Progenitor cell of endocrine pancreas (in vitro differentiated cells): ENCODE data around the gene LCOR. TPM values are rescaled to one million over a fixed set of nuclear protein-coding genes. Genes with fewer than 3 reads are reported as not detected.

ENCODE experiments used
- DNase-seq: peaks from one replicate; pipeline ENCODE4 v3.0.0; 2021; ENCODE audit warnings: low spot score; ENCODE audit not compliant: unreplicated experiment
- H3K27ac Mint-ChIP-seq: 2 replicates; pipeline ENCODE4 v1.8.0; 2021; ENCODE audit warnings: mild to moderate bottlenecking, moderate library complexity, mixed read lengths
- H3K27me3 Mint-ChIP-seq: 2 replicates; pipeline ENCODE4 v1.8.0; 2021; ENCODE audit warnings: mixed read lengths
- H3K36me3 Mint-ChIP-seq: 2 replicates; pipeline ENCODE4 v1.8.0; 2022; ENCODE audit warnings: mixed read lengths; ENCODE audit not compliant: insufficient read depth
- H3K4me1 Mint-ChIP-seq: 2 replicates; pipeline ENCODE4 v1.8.0; 2021; ENCODE audit warnings: low read depth, mixed read lengths
- H3K4me3 Mint-ChIP-seq: 2 replicates; pipeline ENCODE4 v1.8.0; 2021; ENCODE audit warnings: low read depth, mild to moderate bottlenecking, moderate library complexity, mixed read lengths
- H3K9me3 Mint-ChIP-seq: 2 replicates; pipeline ENCODE4 v1.8.0; 2021; ENCODE audit warnings: low read depth, mixed read lengths
- total RNA-seq: library from RNA; stranded (reverse); gene quantifications from 2 replicates; pipeline ENCODE4 v1.2.1, GENCODE V29; 2021
- TF ChIP-seq, protein P1 (sequence below): fragments of 200-600 bp; sonication (generic); IDR thresholded peaks from one replicate; pipeline ENCODE4 v1.5.0; 2021; ENCODE audit warnings: antibody characterized with exemption, mild to moderate bottlenecking; ENCODE audit not compliant: unreplicated experiment

The LCOR gene
- total RNA-seq, 1 donor from 2014 or later, result 88.6 TPM

GRCh38 chr10:96833220-96834001, 1.3 kb downstream of the LCOR start:
- H3K27ac Mint-ChIP-seq, result peak overlapping the region; percentile 98
- no peak for DNase-seq
- H3K9me3 Mint-ChIP-seq, result no peaks in the 10 kb centered on the region
- H3K36me3 Mint-ChIP-seq, result peaks cover 2% of the 10 kb centered on the region
- H3K4me1 Mint-ChIP-seq, result peaks cover 24% of the 10 kb centered on the region
- TF ChIP-seq, protein P1, sequence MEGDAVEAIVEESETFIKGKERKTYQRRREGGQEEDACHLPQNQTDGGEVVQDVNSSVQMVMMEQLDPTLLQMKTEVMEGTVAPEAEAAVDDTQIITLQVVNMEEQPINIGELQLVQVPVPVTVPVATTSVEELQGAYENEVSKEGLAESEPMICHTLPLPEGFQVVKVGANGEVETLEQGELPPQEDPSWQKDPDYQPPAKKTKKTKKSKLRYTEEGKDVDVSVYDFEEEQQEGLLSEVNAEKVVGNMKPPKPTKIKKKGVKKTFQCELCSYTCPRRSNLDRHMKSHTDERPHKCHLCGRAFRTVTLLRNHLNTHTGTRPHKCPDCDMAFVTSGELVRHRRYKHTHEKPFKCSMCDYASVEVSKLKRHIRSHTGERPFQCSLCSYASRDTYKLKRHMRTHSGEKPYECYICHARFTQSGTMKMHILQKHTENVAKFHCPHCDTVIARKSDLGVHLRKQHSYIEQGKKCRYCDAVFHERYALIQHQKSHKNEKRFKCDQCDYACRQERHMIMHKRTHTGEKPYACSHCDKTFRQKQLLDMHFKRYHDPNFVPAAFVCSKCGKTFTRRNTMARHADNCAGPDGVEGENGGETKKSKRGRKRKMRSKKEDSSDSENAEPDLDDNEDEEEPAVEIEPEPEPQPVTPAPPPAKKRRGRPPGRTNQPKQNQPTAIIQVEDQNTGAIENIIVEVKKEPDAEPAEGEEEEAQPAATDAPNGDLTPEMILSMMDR, result no peak
- H3K27me3 Mint-ChIP-seq, result no peaks in the 10 kb centered on the region
- peak overlapping the region; percentile 97 for H3K4me3 Mint-ChIP-seq

GRCh38 chr10:96834120-96834519, 2.0 kb downstream of the LCOR start:
- H3K4me1 Mint-ChIP-seq, result peaks cover 26% of the 10 kb centered on the region
- H3K27ac Mint-ChIP-seq, result peak overlapping the region; percentile 98

GRCh38 chr10:96835899-96836298, 3.8 kb downstream of the LCOR start:
- Mint-ChIP-seq H3K27ac (peak overlapping the region; percentile 85), H3K4me1 (peaks cover 28% of the 10 kb centered on the region)

More at GRCh38 chr10:96834120-96834519, 2.0 kb downstream of the LCOR start:
- Mint-ChIP-seq H3K9me3 (no peaks in the 10 kb centered on the region), H3K27me3 (no peaks in the 10 kb centered on the region), H3K36me3 (peaks cover 3% of the 10 kb centered on the region), H3K4me3 (peak overlapping the region; percentile 97)
- DNase-seq, result no peak
- TF ChIP-seq, protein P1, result no peak

DNA sequence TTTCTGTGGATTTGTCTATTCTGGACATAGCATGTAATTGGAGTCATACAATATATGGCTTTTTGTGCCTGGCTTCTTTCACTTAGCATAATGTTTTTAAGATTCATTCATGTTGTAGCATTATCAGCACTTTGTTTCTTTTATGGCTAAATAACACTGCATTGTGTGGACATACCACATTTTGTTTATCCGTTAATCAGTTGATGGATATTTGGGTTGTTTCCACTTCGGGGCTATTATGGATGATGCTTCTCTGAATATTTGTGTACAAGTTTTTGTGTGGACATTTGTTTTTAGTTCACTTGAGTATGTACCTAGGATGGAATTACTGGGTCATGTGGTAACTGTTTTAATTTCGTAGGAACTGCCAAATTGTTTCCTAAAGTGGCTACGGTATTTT, 6.4 kb downstream of the LCOR start:
- H3K4me1 Mint-ChIP-seq, result peaks cover 31% of the 10 kb centered on the region
- no peak for DNase-seq
- H3K27ac Mint-ChIP-seq, result peak overlapping the region; percentile 41
- TF ChIP-seq, protein P1, result no peak
- no peaks in the 10 kb centered on the region for H3K9me3 Mint-ChIP-seq
- no peak overlapping the region for H3K4me3 Mint-ChIP-seq
- H3K27me3 Mint-ChIP-seq, result no peaks in the 10 kb centered on the region
- peaks cover 3% of the 10 kb centered on the region for H3K36me3 Mint-ChIP-seq

More at GRCh38 chr10:96835899-96836298, 3.8 kb downstream of the LCOR start:
- no peaks in the 10 kb centered on the region for H3K9me3 Mint-ChIP-seq
- no peak for DNase-seq
- TF ChIP-seq, protein P1, result no peak
- peak overlapping the region; percentile 23 for H3K4me3 Mint-ChIP-seq
- H3K27me3 Mint-ChIP-seq, result no peaks in the 10 kb centered on the region
- H3K36me3 Mint-ChIP-seq, result peaks cover 3% of the 10 kb centered on the region

GRCh38 chr10:96840841-96841518, 8.9 kb downstream of the LCOR start:
- Mint-ChIP-seq H3K36me3 (peaks cover 3% of the 10 kb centered on the region), H3K4me3 (no peak overlapping the region), H3K4me1 (peaks cover 25% of the 10 kb centered on the region), H3K27me3 (no peaks in the 10 kb centered on the region), H3K27ac (peak overlapping the region; percentile 79), H3K9me3 (no peaks in the 10 kb centered on the region)
- DNase-seq, result no peak
- TF ChIP-seq, protein P1, result no peak
